HG02763 (cell line): ENCODE measurements around the gene PLEKHA5.
"Not testable (repeated sequence)": the region's sequence is repeated elsewhere in the genome, so short reads cannot be mapped to it uniquely, and the experiment has no call there.

Source experiments
- ATAC-seq: cut with Tn5 transposase; IDR thresholded peaks from one replicate; pipeline ENCODE4 v1.9.1; 2021; ENCODE audit warnings: mild to moderate bottlenecking, moderate library complexity; ENCODE audit not compliant: unreplicated experiment

PLEKHA5 gene

DNA sequence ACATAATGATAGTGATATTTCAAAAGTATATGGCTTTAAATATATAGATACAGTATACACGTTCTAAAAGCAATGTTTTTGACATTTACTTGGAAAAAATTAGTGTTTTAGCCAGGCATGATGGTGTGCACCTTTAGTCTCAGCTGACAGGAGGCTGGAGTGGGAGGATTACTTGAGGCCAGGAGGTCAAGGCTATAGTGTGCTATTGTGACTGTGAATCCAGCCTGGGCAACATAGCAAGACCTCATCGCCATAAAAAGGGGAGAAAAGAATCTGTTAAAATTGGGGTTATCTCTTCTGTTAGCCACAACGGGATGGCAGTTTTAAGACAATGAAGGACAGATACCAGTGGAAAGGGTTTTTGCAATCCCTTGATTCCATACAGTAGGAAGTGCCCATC is 95.2 kb downstream of the PLEKHA5 start:
- no peak for ATAC-seq

DNA sequence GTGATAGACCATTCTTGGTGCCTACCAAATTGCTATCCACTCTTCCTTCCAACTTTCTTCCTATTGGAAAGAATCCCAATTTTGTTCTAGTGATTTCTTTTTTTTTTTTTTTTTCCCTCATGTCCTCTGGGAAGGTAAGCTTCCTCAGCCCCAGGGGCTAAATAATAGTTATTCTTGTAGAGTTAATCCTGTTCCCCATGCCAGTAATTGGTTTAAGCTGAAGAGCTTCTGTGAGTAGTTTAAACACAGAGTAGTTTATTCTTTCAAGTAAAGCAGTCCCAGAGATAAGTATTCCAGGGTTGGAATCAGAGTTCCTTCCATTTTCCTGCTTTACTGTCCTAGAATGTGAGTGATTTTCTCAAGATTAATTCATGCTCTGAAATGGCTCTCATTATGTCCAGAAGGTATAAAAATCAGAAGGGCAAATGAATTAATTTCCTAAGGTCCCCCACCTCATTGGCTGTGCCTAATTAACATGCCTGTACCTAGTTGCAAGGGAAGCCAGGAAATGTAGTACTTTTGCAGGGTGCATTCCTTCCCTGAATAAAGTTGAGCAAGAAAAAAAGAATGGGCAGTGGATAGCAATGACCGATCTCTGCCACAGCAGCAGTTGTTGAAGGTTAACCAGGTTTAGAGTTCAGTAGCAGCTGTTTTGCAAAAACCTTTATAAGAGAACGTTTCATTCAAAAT is 97.8 kb downstream of the PLEKHA5 start:
- ATAC-seq: no peak

DNA sequence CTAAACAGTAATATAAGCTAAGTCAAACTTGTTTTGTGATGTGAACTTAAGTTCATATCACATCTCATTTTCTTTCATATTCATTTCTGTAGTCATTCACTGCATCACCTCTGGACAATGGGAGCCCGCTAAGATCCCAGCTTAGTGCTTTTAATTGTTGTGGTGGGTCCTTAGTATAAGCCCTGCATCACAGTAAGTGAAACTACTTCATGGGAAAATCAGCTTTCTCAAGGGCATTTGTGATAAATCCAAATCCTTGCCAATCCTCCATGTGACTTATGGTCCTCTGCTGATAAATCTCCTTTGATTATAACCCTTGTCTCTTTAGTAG is 98.3 kb downstream of the PLEKHA5 start:
- ATAC-seq: no peak

DNA sequence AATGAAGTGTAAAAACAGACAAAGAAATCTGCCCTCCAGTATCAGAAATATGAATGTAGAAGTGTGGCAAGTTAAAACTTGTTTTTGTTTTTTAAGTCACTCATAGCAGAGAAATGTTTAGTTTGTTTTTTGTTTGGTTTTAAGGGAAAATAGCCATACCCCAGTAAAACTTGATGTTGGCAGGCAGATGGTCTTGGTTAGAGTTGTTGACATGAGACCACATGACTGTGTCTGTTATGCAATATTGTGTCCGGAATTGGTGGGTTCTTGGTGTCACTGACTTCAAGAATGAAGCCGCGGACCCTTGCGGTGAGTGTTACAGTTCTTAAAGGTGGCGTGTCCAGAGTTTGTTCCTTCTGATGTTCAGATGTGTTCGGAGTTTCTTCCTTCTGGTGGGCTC is 99.5 kb downstream of the PLEKHA5 start:
- not testable (repeated sequence) for ATAC-seq

DNA sequence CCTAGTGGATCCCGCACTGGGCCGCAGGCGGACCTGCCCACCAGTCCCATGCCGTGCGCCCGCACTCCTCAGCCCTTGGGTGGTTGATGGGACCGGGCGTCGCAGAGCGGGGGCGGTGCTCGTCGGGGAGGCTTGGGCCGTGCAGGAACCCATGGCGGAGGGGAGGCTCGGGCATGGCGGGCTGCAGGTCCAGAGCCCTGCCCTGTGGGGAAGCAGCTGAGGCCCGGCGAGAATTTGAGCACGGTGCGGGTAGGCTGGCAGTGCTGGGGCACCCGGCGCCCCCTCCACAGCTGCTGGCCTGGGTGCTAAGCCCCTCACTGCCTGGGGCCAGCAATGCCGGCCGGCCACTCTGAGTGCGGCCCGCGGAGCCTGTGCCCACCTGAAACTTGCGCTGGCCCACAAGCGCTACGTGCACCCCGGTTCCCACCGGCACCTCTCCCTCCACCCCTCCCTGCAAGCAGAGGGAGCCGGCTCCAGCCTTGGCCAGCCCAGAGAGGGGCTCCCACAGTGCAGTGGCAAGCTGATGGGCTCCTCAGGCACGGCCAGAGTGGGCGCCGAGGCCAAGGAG is 100.8 kb downstream of the PLEKHA5 start:
- no peak for ATAC-seq

DNA sequence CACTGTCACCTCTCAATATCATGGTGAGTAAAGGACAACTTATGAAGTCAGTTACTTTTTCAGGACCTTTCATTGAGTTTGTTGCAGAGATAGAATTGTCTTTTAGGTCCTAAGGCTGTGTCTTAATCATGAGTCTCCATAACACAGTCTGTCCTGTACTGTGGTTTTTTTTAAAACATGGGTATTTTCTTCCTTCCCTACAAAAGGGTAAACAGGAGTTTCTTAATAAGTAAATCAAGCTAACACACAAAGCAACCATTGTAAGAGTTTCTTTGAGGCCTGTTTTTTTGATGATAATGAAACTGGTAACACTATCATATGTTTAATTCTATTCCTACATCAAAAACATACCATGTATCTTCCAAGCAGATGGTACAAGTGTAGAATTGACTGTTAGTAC is 101.4 kb downstream of the PLEKHA5 start:
- no peak for ATAC-seq

DNA sequence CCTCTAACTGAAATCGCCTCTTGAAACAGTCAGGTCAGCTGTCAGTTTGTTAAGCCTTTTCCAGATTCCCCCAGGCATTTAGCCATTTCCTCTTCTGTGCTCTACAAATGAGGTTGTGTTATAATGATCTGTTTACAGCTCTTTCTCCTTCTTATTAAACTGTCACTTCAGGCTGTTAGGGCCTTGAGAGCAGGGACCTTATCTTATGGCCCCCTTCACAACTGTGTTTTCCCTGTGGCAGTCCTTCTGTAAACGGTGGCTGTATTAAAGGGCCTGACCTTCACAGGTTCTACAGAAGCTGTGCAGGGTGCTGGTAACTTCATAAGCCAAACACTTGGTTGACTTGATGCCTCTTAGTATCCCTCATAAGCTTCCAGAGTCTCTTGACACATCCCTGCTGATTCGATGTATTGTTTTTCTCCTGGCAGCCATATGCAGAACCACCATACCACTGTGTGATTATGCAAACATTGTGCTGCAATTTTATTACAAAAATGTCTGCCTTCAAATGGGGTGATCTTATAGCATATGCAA is 104.7 kb downstream of the PLEKHA5 start:
- no peak for ATAC-seq

DNA sequence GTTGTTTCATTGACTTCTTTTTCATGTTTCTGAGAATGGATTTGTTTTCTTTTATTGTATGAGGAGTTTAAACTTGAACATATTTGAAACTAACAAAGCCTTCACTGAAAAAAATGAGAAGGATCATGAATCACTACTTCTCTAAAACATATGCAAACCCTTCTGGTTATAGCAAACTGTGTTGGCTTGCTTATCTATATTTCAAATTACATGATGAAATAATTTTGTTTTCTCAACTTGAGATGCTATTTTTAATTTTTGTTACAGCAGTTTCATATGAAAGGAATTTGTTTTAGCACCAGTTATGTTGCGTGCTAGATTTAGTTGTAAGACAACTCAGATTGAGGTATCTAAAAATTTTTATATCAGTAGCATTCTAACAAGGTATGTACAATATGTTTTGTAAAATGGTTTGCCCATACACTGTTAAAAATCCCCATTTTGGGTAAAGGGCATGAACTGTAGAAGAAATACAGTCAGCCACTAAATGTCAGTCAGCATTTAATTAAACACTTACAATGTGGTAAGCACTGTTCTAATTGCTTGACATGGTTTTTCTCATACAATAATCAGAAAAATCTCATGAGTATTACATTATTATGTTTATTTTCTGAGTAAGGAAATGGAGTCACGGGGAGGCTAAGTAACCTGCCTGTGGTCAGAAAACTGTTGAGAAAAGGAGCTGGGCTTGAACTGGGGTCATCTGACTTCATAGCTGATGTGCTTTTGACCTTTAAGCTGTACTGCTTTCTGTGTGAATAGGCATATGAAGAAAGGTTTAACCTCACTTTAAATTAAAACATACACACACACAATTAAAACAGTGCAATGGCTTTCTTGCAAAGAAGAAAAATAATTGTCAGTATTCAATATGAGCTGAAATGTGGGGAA is 105.7 kb downstream of the PLEKHA5 start:
- ATAC-seq: no peak

DNA sequence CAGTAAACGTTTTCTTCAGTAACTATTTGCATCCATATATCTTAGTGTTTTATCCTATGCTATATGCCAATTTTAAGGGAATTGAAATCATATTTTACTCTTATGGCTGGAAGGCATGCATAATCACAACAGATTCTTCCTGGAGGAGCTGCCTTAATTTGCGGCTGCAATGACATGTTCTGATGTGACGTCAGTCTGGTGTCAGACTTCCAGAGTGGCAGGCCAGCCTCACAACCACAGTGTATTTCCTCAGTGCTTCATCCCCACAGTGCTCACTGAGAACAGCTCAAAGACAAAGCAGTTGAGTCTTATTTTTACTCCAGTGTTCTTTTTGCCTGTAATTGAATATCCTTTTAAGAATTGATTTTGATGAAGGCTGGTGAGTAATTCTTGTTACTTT is 107.1 kb downstream of the PLEKHA5 start:
- no peak for ATAC-seq

DNA sequence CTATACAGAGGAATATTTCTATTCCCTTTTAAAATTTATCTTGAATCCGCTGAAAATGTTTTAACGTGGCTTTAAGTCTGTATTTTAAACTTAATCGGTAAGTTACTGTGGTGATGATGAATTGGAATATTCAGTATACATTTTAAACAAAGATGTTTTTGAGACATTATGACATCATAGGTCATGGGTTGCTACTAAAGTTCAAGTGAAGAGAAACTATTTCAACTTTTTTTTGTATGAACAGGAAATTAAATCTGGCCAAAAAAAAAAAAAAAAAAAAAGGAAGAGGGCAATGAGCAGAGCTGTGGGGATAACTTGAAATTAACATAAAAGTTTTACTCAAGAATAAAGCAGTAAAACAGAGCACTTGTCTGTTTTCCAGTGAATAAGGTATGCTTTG is 109.0 kb downstream of the PLEKHA5 start:
- no peak for ATAC-seq

DNA sequence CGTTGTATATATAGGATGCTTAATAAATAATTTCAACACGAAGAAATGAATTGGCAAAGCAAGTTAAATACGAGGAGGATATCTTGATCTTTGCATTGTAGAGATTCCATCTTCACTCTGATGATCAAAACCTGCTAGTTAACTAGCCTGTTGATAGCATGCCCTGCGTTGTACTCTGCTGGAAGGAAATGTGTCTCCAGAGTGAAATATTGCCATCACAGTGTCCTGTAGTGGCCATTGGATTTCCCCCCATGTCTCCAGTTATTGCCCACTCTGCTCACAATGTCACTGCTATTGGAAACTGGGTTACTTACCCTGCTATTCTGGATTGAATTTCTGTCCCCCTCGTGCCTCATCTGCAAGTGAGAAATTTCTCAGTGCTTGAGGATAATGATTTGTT is 109.6 kb downstream of the PLEKHA5 start:
- no peak for ATAC-seq

DNA sequence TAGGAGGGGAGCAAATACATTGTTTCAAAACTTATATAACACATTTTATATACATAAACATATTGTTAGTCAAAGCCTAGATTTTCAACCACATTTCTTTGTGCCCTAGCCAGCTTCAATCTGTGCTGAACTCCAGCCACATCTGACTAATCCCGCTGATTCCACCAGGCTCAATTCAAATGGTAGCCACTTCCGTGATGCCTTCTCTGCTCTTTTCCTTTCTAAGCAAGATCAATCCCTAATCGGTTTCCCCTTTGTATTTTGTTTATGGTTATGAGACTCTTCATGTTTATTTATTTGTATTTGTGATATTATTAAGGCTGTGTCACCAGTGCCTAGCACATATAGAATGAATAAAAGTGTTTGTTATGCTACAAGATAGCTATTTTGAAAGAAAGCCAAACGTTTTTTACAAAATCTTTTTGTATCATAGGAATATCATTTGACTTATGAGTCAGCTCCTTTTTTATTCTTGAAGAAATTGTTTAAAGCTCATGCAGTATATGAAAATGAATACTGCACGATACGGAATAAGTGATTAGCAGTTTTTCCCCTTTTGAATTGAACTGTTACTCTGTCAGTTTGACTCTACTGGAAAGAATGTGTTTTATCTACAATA is 110.2 kb downstream of the PLEKHA5 start:
- no peak for ATAC-seq

DNA sequence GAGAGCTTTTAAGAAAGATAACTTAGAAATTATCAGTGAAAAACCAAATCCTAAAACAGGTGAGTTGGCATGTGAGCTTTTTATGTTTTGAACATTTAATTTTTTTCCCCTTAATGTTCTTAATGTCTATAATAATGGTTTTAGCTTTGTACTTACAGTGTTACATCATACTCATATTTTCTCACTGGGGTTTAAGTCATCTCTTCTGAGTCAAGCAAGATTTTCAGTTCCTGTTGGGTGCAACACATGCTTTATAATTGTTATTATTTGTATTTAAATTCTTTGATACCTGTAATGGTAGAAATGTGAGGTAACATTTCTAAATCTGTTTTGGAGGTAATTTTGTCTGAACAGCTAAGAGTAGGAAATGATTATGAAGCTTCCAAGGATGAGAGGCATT is 113.0 kb downstream of the PLEKHA5 start:
- ATAC-seq: no peak

DNA sequence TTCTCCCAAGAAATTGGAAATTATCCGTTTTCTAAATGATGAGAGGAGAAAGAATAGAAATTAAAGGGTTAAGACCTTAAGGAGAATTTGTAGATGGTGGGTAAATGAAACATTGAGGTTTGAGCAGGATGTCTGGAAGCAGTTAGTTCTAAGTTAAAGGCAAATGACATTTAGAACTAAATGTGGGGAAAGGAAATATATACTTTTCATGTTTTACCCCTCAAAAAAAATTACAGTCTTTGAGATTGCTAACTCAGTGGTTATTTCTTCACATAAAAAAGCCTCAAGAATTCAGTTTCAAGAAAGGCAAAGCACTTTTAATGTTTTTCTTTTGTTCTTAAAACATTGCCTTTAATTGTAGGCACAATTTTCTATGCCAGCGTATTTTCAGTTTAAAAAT is 114.0 kb downstream of the PLEKHA5 start:
- ATAC-seq: no peak

DNA sequence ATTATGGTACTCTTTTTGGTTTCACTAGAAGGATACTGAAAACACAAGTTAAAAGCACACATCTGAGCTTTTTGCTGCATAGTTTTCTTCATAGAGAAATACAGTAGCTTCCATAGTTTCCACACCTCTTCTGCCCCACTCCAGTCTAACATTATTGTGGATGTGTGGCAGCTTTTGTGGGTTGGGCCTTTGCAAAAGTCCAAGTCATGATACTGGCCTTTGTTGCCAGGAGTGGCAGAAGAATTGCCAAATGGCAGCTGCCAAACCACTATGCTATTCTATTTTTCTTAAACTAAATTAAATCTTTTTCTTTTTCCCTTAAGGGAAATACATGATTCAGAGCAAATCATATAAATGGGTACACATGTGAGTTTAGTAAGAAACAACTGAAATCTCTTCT is 114.8 kb downstream of the PLEKHA5 start:
- ATAC-seq: no peak

DNA sequence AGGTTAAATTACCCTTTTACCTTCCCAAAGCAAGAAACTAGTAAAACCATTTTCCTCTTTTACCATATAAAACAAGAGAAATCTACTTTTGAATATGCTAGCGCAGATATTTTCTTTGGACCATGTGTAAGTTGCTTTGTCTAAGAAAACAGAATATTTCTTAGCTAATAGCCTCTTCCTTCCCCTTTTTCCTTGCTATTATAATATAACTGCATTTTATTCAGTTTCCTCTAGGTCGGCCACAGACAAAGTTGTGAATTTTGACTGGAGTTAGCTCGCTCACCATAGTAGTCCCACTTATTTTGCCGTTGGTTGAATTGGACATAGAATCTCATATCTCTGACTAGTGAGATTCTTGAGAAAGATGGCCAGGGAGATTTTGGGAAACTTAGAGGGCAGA is 115.6 kb downstream of the PLEKHA5 start:
- no peak for ATAC-seq

DNA sequence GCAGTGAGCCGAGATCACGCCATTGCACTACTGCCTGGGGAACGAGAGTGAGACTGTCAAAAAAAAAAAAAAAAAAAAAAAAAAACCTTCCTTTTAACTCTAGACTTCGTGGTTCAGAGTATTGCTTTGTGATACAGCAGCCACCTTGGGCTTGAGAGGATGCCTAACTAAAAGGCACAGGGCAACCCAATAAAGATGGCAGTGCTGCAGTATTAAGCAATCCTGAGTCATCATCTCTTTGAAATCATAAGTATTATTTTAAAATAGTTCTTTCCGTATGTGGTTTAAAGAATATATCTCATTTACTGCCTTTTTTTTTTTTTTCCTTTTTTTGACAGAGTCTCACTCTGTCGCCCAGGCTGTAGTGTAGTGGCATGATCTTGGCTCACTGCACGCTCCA is 116.1 kb downstream of the PLEKHA5 start:
- ATAC-seq: no peak

DNA sequence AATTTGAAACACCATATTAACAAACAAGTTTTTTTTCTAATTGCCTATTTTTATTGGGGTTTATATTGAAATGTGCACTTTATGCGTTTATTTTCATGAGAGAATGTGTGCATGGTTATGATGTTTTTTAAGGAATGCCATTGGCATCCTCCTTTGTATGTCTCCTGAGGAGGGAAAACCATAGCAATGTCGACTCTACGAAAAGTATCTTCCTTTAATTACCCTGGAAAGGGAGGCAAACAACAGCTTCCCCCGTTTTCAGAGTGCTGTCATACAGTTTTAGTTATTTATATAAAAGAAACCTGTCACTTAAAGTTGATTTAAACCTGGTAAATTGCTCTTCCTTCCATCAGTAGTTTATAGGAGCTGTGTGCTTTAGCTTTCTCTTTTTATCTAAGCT is 117.4 kb downstream of the PLEKHA5 start:
- no peak for ATAC-seq

DNA sequence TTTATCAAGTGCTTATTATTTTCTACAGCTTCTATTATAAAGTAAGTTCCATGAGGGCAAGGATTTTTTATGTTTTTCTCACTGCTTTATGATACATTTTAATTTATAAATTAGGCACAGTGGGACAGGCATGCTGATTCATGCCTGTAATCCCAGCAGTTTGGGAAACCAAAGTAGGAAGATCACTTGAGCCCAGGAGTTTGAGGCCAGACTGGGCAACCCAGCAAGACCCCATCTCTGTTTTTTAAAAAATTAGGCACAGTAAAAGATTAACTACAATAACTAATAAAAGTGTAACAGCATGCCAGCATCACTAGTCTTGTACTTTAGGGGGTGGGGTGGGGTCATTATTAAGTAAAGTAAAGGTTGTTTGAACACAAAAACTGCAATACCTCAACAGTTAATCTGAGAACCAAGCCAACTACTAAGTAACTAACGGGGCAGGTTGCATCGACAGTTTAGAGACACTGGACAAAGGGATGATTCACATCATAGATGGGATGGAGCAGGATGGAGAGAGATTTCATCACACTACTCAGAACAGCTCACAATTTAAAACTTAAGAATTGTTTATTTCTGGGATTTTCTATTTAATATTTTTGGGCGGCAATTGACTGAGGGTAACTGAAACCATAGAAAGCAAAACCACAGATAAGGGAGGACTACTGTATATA is 119.5 kb downstream of the PLEKHA5 start:
- ATAC-seq: no peak

DNA sequence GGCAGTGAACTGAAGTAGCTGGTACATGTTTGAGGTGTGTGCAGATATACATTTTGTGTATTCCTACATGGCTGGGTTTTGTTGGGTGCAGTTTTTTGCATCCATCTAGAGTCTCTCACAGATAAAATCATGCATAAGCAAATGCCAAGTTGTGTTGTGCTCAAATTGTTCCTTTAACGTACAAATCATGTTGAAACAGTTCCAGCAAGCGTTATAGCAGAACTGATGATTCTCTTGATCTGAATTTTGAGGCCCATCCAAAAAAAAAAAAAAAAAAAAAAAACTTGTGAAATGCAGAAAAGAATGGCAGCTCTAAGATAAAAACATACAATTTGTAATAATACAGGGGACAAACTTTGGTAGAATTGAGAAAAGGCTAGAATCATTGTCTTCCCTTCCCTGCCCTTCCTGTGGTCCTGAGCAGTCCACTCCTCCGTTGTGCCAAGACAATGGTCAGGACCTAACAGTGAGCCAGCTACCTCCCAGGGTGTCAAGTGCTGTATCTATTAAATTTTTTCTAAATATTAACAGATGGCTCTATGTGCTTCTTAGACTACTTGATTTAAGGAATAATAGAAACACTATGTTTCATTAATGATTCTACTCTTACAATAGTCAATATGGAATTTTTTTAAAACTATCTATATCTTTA is 122.1 kb downstream of the PLEKHA5 start:
- ATAC-seq: no peak
